Measurements from ENCODE around the gene SP8. TPM values are rescaled to one million over a fixed set of nuclear protein-coding genes. Genes with fewer than 3 reads are reported as not detected.
"Not testable (repeated sequence)": the region's sequence is repeated elsewhere in the genome, so short reads cannot be mapped to it uniquely, and the experiment has no call there.

The SP8 gene
- total RNA-seq, 1 donor from 2014 or later: not detected

- no peak for DNase-seq (ENCODE audit: low read depth)
- H3K36me3 ChIP-seq (ENCODE audit: control insufficient read depth, insufficient read depth, low read length): no peaks in the 10 kb centered on the region
- no peak for TF ChIP-seq CTCF (IDR thresholded peaks at IDR 0.05; ENCODE audit: insufficient read depth, low read length, poor library complexity, severe bottlenecking)
- no peaks in the 10 kb centered on the region for H3K27me3 ChIP-seq (ENCODE audit: control insufficient read depth, insufficient read depth, low read length)
- no peak overlapping the region for H3K4me3 ChIP-seq (ENCODE audit: low read depth, low read length)
These were observed 42.3 kb upstream of the SP8 start for GRCh38 chr7:20828947-20829346.

GRCh38 chr7:20827172-20827571 is 40.5 kb upstream of the SP8 start:
- no peak overlapping the region for H3K4me3 ChIP-seq (ENCODE audit: low read depth, low read length)
- H3K36me3 ChIP-seq (ENCODE audit: control insufficient read depth, insufficient read depth, low read length): no peaks in the 10 kb centered on the region
- no peak for TF ChIP-seq CTCF (IDR thresholded peaks at IDR 0.05; ENCODE audit: insufficient read depth, low read length, poor library complexity, severe bottlenecking)
- no peak for DNase-seq (ENCODE audit: low read depth)
- no peaks in the 10 kb centered on the region for H3K27me3 ChIP-seq (ENCODE audit: control insufficient read depth, insufficient read depth, low read length)

GRCh38 chr7:20826243-20826642 is 39.6 kb upstream of the SP8 start:
- no peak for DNase-seq (ENCODE audit: low read depth)
- Histone ChIP-seq H3K36me3 (ENCODE audit: control insufficient read depth, insufficient read depth, low read length) (no peaks in the 10 kb centered on the region), H3K27me3 (ENCODE audit: control insufficient read depth, insufficient read depth, low read length) (no peaks in the 10 kb centered on the region), H3K4me3 (ENCODE audit: low read depth, low read length) (no peak overlapping the region)
- no peak for TF ChIP-seq CTCF (IDR thresholded peaks at IDR 0.05; ENCODE audit: insufficient read depth, low read length, poor library complexity, severe bottlenecking)

GRCh38 chr7:20825555-20825954 is 38.9 kb upstream of the SP8 start:
- H3K27me3 ChIP-seq (ENCODE audit: control insufficient read depth, insufficient read depth, low read length): no peaks in the 10 kb centered on the region
- TF ChIP-seq CTCF (IDR thresholded peaks at IDR 0.05; ENCODE audit: insufficient read depth, low read length, poor library complexity, severe bottlenecking): no peak
- no peak for DNase-seq (ENCODE audit: low read depth)
- H3K36me3 ChIP-seq (ENCODE audit: control insufficient read depth, insufficient read depth, low read length): no peaks in the 10 kb centered on the region
- no peak overlapping the region for H3K4me3 ChIP-seq (ENCODE audit: low read depth, low read length)

- DNase-seq (ENCODE audit: low read depth); H3K4me3 ChIP-seq (ENCODE audit: low read depth, low read length); H3K27me3 ChIP-seq (ENCODE audit: control insufficient read depth, insufficient read depth, low read length); H3K36me3 ChIP-seq (ENCODE audit: control insufficient read depth, insufficient read depth, low read length): not testable (repeated sequence)
These were observed 34.7 kb upstream of the SP8 start for GRCh38 chr7:20821390-20821789.

GRCh38 chr7:20816372-20816959 is 29.8 kb upstream of the SP8 start:
- no peak overlapping the region for H3K4me3 ChIP-seq (ENCODE audit: low read depth, low read length)
- no peaks in the 10 kb centered on the region for H3K36me3 ChIP-seq (ENCODE audit: control insufficient read depth, insufficient read depth, low read length)
- no peak for DNase-seq (ENCODE audit: low read depth)
- no peaks in the 10 kb centered on the region for H3K27me3 ChIP-seq (ENCODE audit: control insufficient read depth, insufficient read depth, low read length)
- TF ChIP-seq CTCF (IDR thresholded peaks at IDR 0.05; ENCODE audit: insufficient read depth, low read length, poor library complexity, severe bottlenecking): no peak
